H9 (cell line): Measurements from ENCODE around the gene CENPH. TPM values are rescaled to one million over a fixed set of nuclear protein-coding genes. Genes with fewer than 3 reads are reported as not detected.

ENCODE experiments used
- DNase-seq: peaks from one replicate; pipeline ENCODE4 v3.0.0-alpha.2; 2017
- H2AFZ ChIP-seq: one replicate; pipeline ENCODE4 v1.6.1; 2013; ENCODE audit warnings: mild to moderate bottlenecking, low read length, control low read depth, moderate library complexity
- H2AK5ac ChIP-seq: 2 replicates; pipeline ENCODE4 v1.6.1; 2013; ENCODE audit warnings: low read length, control low read depth, mixed read lengths; ENCODE audit not compliant: insufficient read length
- H2BK120ac ChIP-seq: one replicate; pipeline ENCODE4 v1.6.1; 2013; ENCODE audit warnings: low read depth, mild to moderate bottlenecking, low read length, control low read depth, inconsistent platforms; ENCODE audit not compliant: poor library complexity, severe bottlenecking
- H2BK12ac ChIP-seq: 2 replicates; pipeline ENCODE4 v1.6.1; 2013; ENCODE audit warnings: low read length, control low read depth, mixed read lengths, low read depth; ENCODE audit not compliant: insufficient read length
- H2BK15ac ChIP-seq: 2 replicates; pipeline ENCODE4 v1.6.1; 2013; ENCODE audit warnings: low read depth, low read length, control low read depth
- H2BK20ac ChIP-seq: one replicate; pipeline ENCODE4 v1.6.1; 2013; ENCODE audit warnings: low read depth, mild to moderate bottlenecking, low read length, control low read depth, inconsistent platforms; ENCODE audit not compliant: poor library complexity, severe bottlenecking
- H2BK5ac ChIP-seq: 2 replicates; pipeline ENCODE4 v1.6.1; 2013; ENCODE audit warnings: low read length, control low read depth, mixed read lengths; ENCODE audit not compliant: insufficient read length
- H3K14ac ChIP-seq: 2 replicates; pipeline ENCODE4 v1.6.1; 2013; ENCODE audit warnings: low read length, control low read depth; ENCODE audit not compliant: insufficient read depth
- H3K18ac ChIP-seq: 2 replicates; pipeline ENCODE4 v1.6.1; 2013; ENCODE audit warnings: low read depth, mild to moderate bottlenecking, mixed read lengths, low read length, control low read depth; ENCODE audit not compliant: insufficient read length
- H3K23ac ChIP-seq: 2 replicates; pipeline ENCODE4 v1.6.1; 2013; ENCODE audit warnings: low read length, control low read depth, mixed read lengths, low read depth; ENCODE audit not compliant: insufficient read length
- H3K23me2 ChIP-seq: 2 replicates; pipeline ENCODE4 v1.6.1; 2013; ENCODE audit warnings: low read depth, mild to moderate bottlenecking, mixed read lengths, low read length, control low read depth; ENCODE audit not compliant: insufficient read length, poor library complexity, severe bottlenecking
- H3K27ac ChIP-seq: 2 replicates; pipeline ENCODE4 v1.5.1; 2013; ENCODE audit warnings: low read length, control low read depth, mixed read lengths, low read depth; ENCODE audit not compliant: insufficient read length
- H3K27me3 ChIP-seq: 2 replicates; pipeline ENCODE4 v1.6.1; 2013; ENCODE audit warnings: low read length, control low read depth, inconsistent platforms; ENCODE audit not compliant: insufficient read depth
- H3K4ac ChIP-seq: 2 replicates; pipeline ENCODE4 v1.6.1; 2013; ENCODE audit warnings: low read depth, mild to moderate bottlenecking, control low read depth, inconsistent platforms, low read length, moderate library complexity
- H3K4me1 ChIP-seq: 2 replicates; pipeline ENCODE4 v1.6.1; 2013; ENCODE audit warnings: low read length, control low read depth, inconsistent platforms; ENCODE audit not compliant: insufficient read depth
- H3K4me2 ChIP-seq: 2 replicates; pipeline ENCODE4 v1.6.1; 2013; ENCODE audit warnings: low read length, control low read depth, mixed read lengths; ENCODE audit not compliant: insufficient read length, insufficient read depth
- H3K56ac ChIP-seq: 2 replicates; pipeline ENCODE4 v1.6.1; 2013; ENCODE audit warnings: low read depth, mild to moderate bottlenecking, mixed read lengths, low read length, control low read depth; ENCODE audit not compliant: insufficient read length
- H3K79me1 ChIP-seq: 2 replicates; pipeline ENCODE4 v1.6.1; 2013; ENCODE audit warnings: low read depth, mild to moderate bottlenecking, moderate library complexity, low read length, control low read depth, inconsistent platforms; ENCODE audit not compliant: insufficient read depth, poor library complexity, severe bottlenecking
- H3K79me2 ChIP-seq: 2 replicates; pipeline ENCODE4 v1.6.1; 2013; ENCODE audit warnings: low read length, control low read depth, inconsistent platforms; ENCODE audit not compliant: insufficient read depth
- H3K9ac ChIP-seq: 2 replicates; pipeline ENCODE4 v1.6.1; 2013; ENCODE audit warnings: low read length, control low read depth, mixed read lengths; ENCODE audit not compliant: insufficient read length; ENCODE audit errors: extremely low read depth
- H3K9me3 ChIP-seq: one replicate; pipeline ENCODE4 v1.6.1; 2013; ENCODE audit warnings: low read depth, low read length, inconsistent platforms; ENCODE audit not compliant: control insufficient read depth
- H3T11ph ChIP-seq: one replicate; pipeline ENCODE4 v1.6.1; 2013; ENCODE audit warnings: mild to moderate bottlenecking, low read length, control low read depth, inconsistent platforms
- H4K20me1 ChIP-seq: one replicate; pipeline ENCODE4 v1.6.1; 2013; ENCODE audit not compliant: control insufficient read depth, insufficient read length, insufficient read depth
- H4K5ac ChIP-seq: 2 replicates; pipeline ENCODE4 v1.6.1; 2013; ENCODE audit warnings: low read depth, mild to moderate bottlenecking, mixed read lengths, low read length, control low read depth; ENCODE audit not compliant: insufficient read length
- H4K8ac ChIP-seq: replicated peaks from 2 replicates; pipeline ENCODE4 v1.6.1; 2013; ENCODE audit warnings: low read length, control low read depth, mixed read lengths, low read depth; ENCODE audit not compliant: insufficient read length
- H4K91ac ChIP-seq: 2 replicates; pipeline ENCODE4 v1.6.1; 2013; ENCODE audit warnings: low read depth, mild to moderate bottlenecking, moderate library complexity, mixed read lengths, low read length, control low read depth; ENCODE audit not compliant: insufficient read length
- H3K27ac Mint-ChIP-seq, 3 experiments: 2 replicates in 2 of 3; 3 replicates in 1 of 3; pipeline ENCODE4 v1.8.0; 2020 to 2021; ENCODE audit warnings: mixed read lengths in 3 of 3, mild to moderate bottlenecking in 1 of 3, moderate library complexity in 1 of 3
- H3K27me3 Mint-ChIP-seq: 2 replicates; pipeline ENCODE4 v1.8.0; 2021; ENCODE audit warnings: low read depth, mild to moderate bottlenecking, moderate library complexity, mixed read lengths
- H3K36me3 Mint-ChIP-seq, 3 experiments: 2 replicates in 2 of 3; 3 replicates in 1 of 3; pipeline ENCODE4 v1.8.0; 2020 to 2021; ENCODE audit warnings: low read depth in 3 of 3, mixed read lengths in 3 of 3; ENCODE audit not compliant: insufficient read depth in 1 of 3
- H3K4me1 Mint-ChIP-seq, 2 experiments: 2 replicates each; pipeline ENCODE4 v1.8.0; 2020; ENCODE audit warnings: mixed read lengths in 2 of 2
- H3K4me3 Mint-ChIP-seq, 2 experiments: 2 replicates in 1 of 2; 3 replicates in 1 of 2; pipeline ENCODE4 v1.8.0; 2020 to 2021; ENCODE audit warnings: mild to moderate bottlenecking in 2 of 2, mixed read lengths in 2 of 2, moderate library complexity in 1 of 2
- H3K9me3 Mint-ChIP-seq, 2 experiments: 2 replicates in 1 of 2; 3 replicates in 1 of 2; pipeline ENCODE4 v1.8.0; 2020; ENCODE audit warnings: mild to moderate bottlenecking in 2 of 2, mixed read lengths in 2 of 2, moderate library complexity in 1 of 2
- CTCF ChIP-seq: fragments of 200-600 bp; sonication (generic); conservative IDR thresholded peaks from 3 replicates; pipeline ENCODE4 v1.8.0; 2021; ENCODE audit warnings: antibody characterized with exemption, mild to moderate bottlenecking
- WGBS: extraction: QIAGEN DNeasy Blood & Tissue Kit; methylation state at CpG from one replicate; pipeline ENCODE4 v1.1.7; 2013; ENCODE audit warnings: missing lambda C conversion rate, low lambda C conversion rate, mixed read lengths; ENCODE audit not compliant: insufficient read length; ENCODE audit errors: extremely low coverage; 5-methylcytosine and 5-hydroxymethylcytosine counted together
- total RNA-seq: library from RNA; stranded (reverse); gene quantifications from 2 replicates; pipeline ENCODE4 v1.2.1, GENCODE V29; 2021

Gene CENPH
- total RNA-seq, 1 experiment from 2014 or later: 82.8 TPM

- no peaks in the 10 kb centered on the region for H3K23me2 ChIP-seq
- TF ChIP-seq CTCF: no peak
- H3K9me3 Mint-ChIP-seq: no peaks in the 10 kb centered on the region
- H3K27ac Mint-ChIP-seq: no peak overlapping the region
- H2BK15ac ChIP-seq: no peak overlapping the region
- no peak overlapping the region for H3K56ac ChIP-seq
- H2BK120ac ChIP-seq: no peak overlapping the region
- H3K14ac ChIP-seq: no peak overlapping the region
- no peak overlapping the region for H3K4ac ChIP-seq
- H3K23ac ChIP-seq: no peak overlapping the region
- no peaks in the 10 kb centered on the region for H4K20me1 ChIP-seq
- no peak overlapping the region for H2AFZ ChIP-seq
- no peak overlapping the region for H2AK5ac ChIP-seq
- H4K5ac ChIP-seq: no peak overlapping the region
- H4K91ac ChIP-seq: no peak overlapping the region
- WGBS: no CpG with 5 or more reads among the region's 5 CpGs
- no peak overlapping the region for H2BK20ac ChIP-seq
- H3K4me2 ChIP-seq: no peak overlapping the region
- no peak overlapping the region for H3K18ac ChIP-seq
- H3T11ph ChIP-seq: no peak overlapping the region
- no peak overlapping the region for H3K27ac ChIP-seq
- no peak for DNase-seq
- no peaks in the 10 kb centered on the region for H3K9me3 ChIP-seq
- no peak overlapping the region for H4K8ac ChIP-seq
- H3K79me1 ChIP-seq: no peaks in the 10 kb centered on the region
- H2BK5ac ChIP-seq: no peak overlapping the region
- H3K4me1 Mint-ChIP-seq: no peaks in the 10 kb centered on the region
- H3K4me1 ChIP-seq: no peaks in the 10 kb centered on the region
- H3K4me3 Mint-ChIP-seq: no peak overlapping the region
- no peak overlapping the region for H3K9ac ChIP-seq
- no peaks in the 10 kb centered on the region for H3K27me3 ChIP-seq
- no peaks in the 10 kb centered on the region for H3K79me2 ChIP-seq
- no peak overlapping the region for H2BK12ac ChIP-seq
- no peaks in the 10 kb centered on the region for H3K27me3 Mint-ChIP-seq
- no peaks in the 10 kb centered on the region; a peak in 1 of 7 replicates for H3K36me3 Mint-ChIP-seq
Observed at GRCh38 chr5:69149676-69150010, 39.7 kb upstream of the CENPH start.
